ENCODE results near the gene EXOC5.

- TF ChIP-seq POLR2A (IDR thresholded peaks at IDR 0.05) (no peak), CTCF (IDR thresholded peaks at IDR 0.05 in 8 of 11, conservative IDR thresholded peaks at IDR 0.05 in 3 of 11) (no peak), POLR2AphosphoS5 (IDR thresholded peaks at IDR 0.05) (no peak)
Measured at GRCh38 chr14:57287745-57288144, 19.0 kb upstream of the EXOC5 start.
